DMS 273 (cell line): Measurements from ENCODE around the gene P2RY2.

ENCODE experiments used
- DNase-seq: peaks from one replicate; lab custom pipeline; 2025; ENCODE audit not compliant: unreplicated experiment; lab: John Stamatoyannopoulos, UW

P2RY2 gene

GRCh38 chr11:73241300-73241699 lies 23.2 kb downstream of the P2RY2 start:
- no peak for DNase-seq

- peak; percentile 77 for DNase-seq
These were observed 24.4 kb downstream of the P2RY2 start for GRCh38 chr11:73242251-73243092.

- DNase-seq = no peak
These were observed 25.0 kb downstream of the P2RY2 start for GRCh38 chr11:73243093-73243485.

- DNase-seq = no peak
These were observed 26.6 kb downstream of the P2RY2 start for GRCh38 chr11:73244589-73245240.

GRCh38 chr11:73245461-73245860 lies 27.4 kb downstream of the P2RY2 start:
- no peak for DNase-seq

GRCh38 chr11:73246303-73246702 lies 28.2 kb downstream of the P2RY2 start:
- no peak for DNase-seq

- no peak for DNase-seq
These were observed 30.6 kb downstream of the P2RY2 start for GRCh38 chr11:73248526-73249185.

GRCh38 chr11:73249304-73249703 lies 31.2 kb downstream of the P2RY2 start:
- DNase-seq = no peak

GRCh38 chr11:73249853-73250783 lies 32.0 kb downstream of the P2RY2 start:
- DNase-seq = no peak

GRCh38 chr11:73252577-73253191 lies 34.6 kb downstream of the P2RY2 start:
- DNase-seq = peak; percentile 36

- no peak for DNase-seq
These were observed 39.4 kb downstream of the P2RY2 start for GRCh38 chr11:73257342-73258103.

- DNase-seq = no peak
These were observed 40.3 kb downstream of the P2RY2 start for GRCh38 chr11:73258104-73259035.

GRCh38 chr11:73259406-73260126 lies 41.5 kb downstream of the P2RY2 start:
- no peak for DNase-seq

GRCh38 chr11:73260127-73260457 lies 42.0 kb downstream of the P2RY2 start:
- no peak for DNase-seq

- no peak for DNase-seq
These were observed 44.9 kb downstream of the P2RY2 start for GRCh38 chr11:73262851-73263495.

GRCh38 chr11:73263640-73264039 lies 45.6 kb downstream of the P2RY2 start:
- DNase-seq = no peak

GRCh38 chr11:73265278-73265810 lies 47.3 kb downstream of the P2RY2 start:
- DNase-seq = no peak
